Measurements from ENCODE around the gene RAB15.

- TF ChIP-seq CTCF (IDR thresholded peaks at IDR 0.05; ENCODE audit: borderline replicate concordance, extremely low read depth, low read length, poor library complexity, severe bottlenecking) (no peak), EZH2 (IDR thresholded peaks at IDR 0.05; ENCODE audit: borderline replicate concordance, low read depth, low read length, severe bottlenecking) (no peak)
Measured at GRCh38 chr14:64919215-64919614, 52.9 kb downstream of the RAB15 start.

Data from DND-41 (cell line).